ENCODE measurements around the gene TCHH. TPM values are rescaled to one million over a fixed set of nuclear protein-coding genes. Genes with fewer than 3 reads are reported as not detected.

Gene TCHH
- total and polyA plus RNA-seq, 2 donors (not counting 3 experiments of a cell fraction or from before 2014, with no cell fraction given): not detected

GRCh38 chr1:152067150-152067549, 48.1 kb downstream of the TCHH start:
- Histone ChIP-seq H4K20me1 (replicated peaks; ENCODE audit: control insufficient read depth, extremely low read depth, insufficient read depth, low read length) (no peaks in the 10 kb centered on the region), H3K4me1 (ENCODE audit: control insufficient read depth, extremely low read depth, insufficient read depth, low read length) (no peaks in the 10 kb centered on the region), H3K36me3 (ENCODE audit: control insufficient read depth in 2 of 2, extremely low read depth in 1 of 2, insufficient read depth in 2 of 2, low read length in 2 of 2) (no peaks in the 10 kb centered on the region), H3K4me3 (replicated peaks in 1 of 3; ENCODE audit: insufficient read depth in 1 of 3, low read depth in 1 of 3, low read length in 3 of 3) (no peak overlapping the region), H3K79me2 (ENCODE audit: control insufficient read depth, insufficient read depth, low read length) (no peaks in the 10 kb centered on the region), H3K27me3 (ENCODE audit: control insufficient read depth in 2 of 2, insufficient read depth in 2 of 2, low read length in 2 of 2) (peaks cover 0 to 3% of the 10 kb centered on the region in 2 experiments), H3K9me1 (replicated peaks; ENCODE audit: control insufficient read depth, extremely low read depth, insufficient read depth, low read length) (no peaks in the 10 kb centered on the region), H3K9me3 (replicated peaks; ENCODE audit: control insufficient read depth, insufficient read depth, low read length) (no peaks in the 10 kb centered on the region), H3K4me2 (ENCODE audit: insufficient read depth, low read length) (no peak overlapping the region), H3K9ac (replicated peaks; ENCODE audit: extremely low read depth, insufficient read depth, low read length) (no peak overlapping the region), H2AFZ (ENCODE audit: low read depth, low read length) (no peak overlapping the region), H3K27ac (ENCODE audit: insufficient read depth, low read depth, low read length) (no peak overlapping the region)
- intact Hi-C loops (cut with micrococcal nuclease): no loop called here
- CTCF ChIA-PET: no interaction called here
- no TSS peak for BruUV-seq (replicated peaks)
- TF ChIP-seq MYC (IDR thresholded peaks at IDR 0.05; ENCODE audit: low read depth, low read length): no peak
- TF ChIP-seq EZH2 (IDR thresholded peaks at IDR 0.05; ENCODE audit: borderline replicate concordance, low read depth, low read length, severe bottlenecking): no peak
- TF ChIP-seq POLR2A (IDR thresholded peaks at IDR 0.05; ENCODE audit: low read depth, low read length): no peak
- no peak for TF ChIP-seq GATA2 (IDR thresholded peaks at IDR 0.05; ENCODE audit: insufficient read depth, insufficient read length, low read depth, low read length)
- TF ChIP-seq CTCF (IDR thresholded peaks at IDR 0.05; ENCODE audit: extremely low read depth in 1 of 2, insufficient read depth in 1 of 2, low read depth in 1 of 2, low read length in 2 of 2): no peak
- TF ChIP-seq POLR2AphosphoS5 (IDR thresholded peaks at IDR 0.05; ENCODE audit: insufficient read depth, low read depth, low read length): no peak
- TF ChIP-seq MAX (IDR thresholded peaks at IDR 0.05; ENCODE audit: insufficient read depth, insufficient read length): no peak
- no peak for TF ChIP-seq JUN (IDR thresholded peaks at IDR 0.05; ENCODE audit: borderline replicate concordance, insufficient read depth, insufficient read length, low read depth)
- TF ChIP-seq FOS (IDR thresholded peaks at IDR 0.05; ENCODE audit: borderline replicate concordance, insufficient read depth, low read length): no peak
- dilution Hi-C loops (cut with MboI; ENCODE audit: extremely low pct_ligation_motif_present, low sequenced_read_pairs): no loop called here
- no peak for FAIRE-seq
- no peak for DNase-seq (ENCODE audit: low read depth, low spot score)
- POLR2A ChIA-PET: no interaction called here
